Inferior parietal cortex (tissue), 1 donor: ENCODE data around the gene SLC15A1.

Experiments used
- DNase-seq: peaks from one replicate; pipeline ENCODE4 v3.0.0-alpha.2; 2016; ENCODE audit errors: extremely low spot score

Gene SLC15A1

DNA sequence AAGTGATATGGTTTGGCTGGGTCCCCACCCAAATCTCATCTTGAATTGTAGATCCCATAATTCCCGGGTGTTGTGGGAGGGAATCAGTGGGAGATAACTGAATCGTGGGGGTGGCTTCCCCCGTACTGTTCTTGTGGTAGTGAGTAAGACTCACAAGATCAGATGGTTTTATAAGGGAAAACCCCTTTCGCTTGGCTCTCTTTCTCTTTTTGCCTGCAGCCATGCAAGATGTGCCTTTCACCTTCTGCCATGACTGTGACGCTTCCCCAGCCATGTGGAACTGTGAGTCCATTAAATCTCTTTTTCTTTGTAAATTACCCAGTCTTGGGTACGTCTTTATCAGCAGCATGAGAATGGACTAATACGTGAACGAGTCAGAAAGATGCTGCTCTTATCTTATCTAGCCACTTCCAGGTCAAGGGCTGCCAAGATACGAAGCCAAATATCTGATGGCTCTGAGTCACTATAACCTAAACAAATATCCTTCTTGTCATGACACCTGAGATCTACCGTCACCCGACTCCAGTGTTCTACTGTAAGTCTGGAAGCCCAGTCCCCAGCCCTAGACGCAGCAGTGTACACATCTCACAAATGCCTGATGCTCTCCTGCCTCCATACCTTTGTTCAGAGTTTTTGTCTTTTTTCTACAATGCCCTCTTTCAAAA is 45.9 kb downstream of the SLC15A1 start:
- no peak for DNase-seq

DNA sequence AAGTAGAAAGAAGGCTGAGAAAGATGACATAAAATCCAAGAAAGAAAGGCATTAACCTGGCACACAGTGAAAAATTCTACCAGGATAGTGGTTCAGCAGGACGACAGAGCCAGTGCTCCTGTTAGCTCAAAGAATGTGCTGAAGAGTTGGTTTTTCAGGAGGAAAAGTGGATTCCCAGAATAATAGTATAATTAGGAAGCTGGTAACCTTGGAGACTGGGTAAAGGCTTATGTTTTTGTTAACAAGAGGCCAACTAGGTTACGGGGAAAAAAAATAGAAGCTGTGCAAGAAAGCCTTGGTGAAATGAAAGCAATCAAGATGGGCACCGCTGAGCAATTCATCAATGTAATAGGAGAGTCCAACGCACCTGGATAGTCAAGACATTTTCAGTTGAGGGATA is 54.7 kb downstream of the SLC15A1 start:
- no peak for DNase-seq

DNA sequence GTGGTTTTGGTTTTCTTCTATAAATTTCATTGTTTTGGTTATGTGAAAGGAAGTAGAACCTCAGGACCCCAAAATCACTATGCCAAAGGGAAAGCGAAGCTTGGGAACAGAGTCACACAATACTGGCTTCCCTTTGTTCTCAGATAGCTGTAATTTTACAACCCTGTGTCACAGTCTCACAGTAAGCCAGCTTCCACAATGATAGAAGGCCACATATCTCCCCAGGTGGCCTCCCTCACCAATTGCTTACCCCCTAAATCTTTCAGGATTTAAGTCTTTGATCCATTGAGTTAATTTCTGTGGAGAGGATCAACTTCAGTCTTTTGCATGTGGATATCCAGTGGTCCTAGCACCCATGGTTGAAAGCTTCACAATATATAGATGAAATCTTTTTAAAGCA is 58.7 kb downstream of the SLC15A1 start:
- no peak for DNase-seq

GRCh38 chr13:98691360-98691759 is 61.1 kb downstream of the SLC15A1 start:
- DNase-seq = no peak

- DNase-seq = no peak
These were observed 62.0 kb downstream of the SLC15A1 start for GRCh38 chr13:98690348-98691022.

GRCh38 chr13:98689347-98689968 is 63.0 kb downstream of the SLC15A1 start:
- no peak for DNase-seq

GRCh38 chr13:98688373-98688772 is 64.1 kb downstream of the SLC15A1 start:
- DNase-seq = no peak

GRCh38 chr13:98687319-98687718 is 65.2 kb downstream of the SLC15A1 start:
- DNase-seq = no peak

GRCh38 chr13:98686270-98686669 is 66.2 kb downstream of the SLC15A1 start:
- no peak for DNase-seq

GRCh38 chr13:98685146-98685545 is 67.3 kb downstream of the SLC15A1 start:
- no peak for DNase-seq

GRCh38 chr13:98681049-98681448 is 71.4 kb downstream of the SLC15A1 start:
- no peak for DNase-seq

DNA sequence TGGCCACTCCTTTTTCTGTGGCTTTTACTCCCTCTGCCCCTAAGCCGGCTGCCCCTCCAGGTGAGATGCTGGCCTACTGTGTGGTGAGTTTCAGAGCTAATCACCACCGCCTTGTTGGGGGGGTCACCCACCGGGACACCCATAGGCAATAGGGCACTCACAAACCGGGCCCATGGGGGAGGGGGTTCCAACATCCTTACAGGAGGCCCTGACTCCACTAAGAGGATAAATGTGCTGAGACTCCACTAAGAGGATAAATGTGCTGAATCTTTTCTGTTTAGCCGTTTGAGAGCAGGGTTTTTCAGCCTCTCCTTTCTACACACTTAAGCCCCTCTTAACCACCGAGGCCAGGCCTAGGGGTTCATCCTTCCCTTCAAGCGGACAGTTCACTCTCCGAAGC is 73.7 kb downstream of the SLC15A1 start:
- no peak for DNase-seq

DNA sequence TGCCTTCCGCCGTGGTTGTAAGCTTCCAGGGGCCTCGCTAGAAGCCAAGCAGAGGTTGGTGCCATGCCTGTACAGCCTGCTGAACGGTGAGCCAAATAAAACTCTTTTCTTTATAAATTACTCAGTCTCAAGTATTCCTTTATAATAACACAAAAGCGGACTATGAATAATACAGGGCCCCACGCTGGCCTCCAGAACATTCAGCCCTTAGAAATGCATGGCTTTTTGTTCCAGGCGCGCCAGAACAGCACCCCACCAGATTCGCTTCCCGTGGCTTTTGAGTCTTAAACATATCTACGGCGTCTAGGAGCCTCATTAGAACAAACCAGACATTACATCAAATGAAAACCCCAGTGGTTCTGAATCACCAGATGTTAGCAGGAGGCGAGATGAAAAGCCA is 75.1 kb downstream of the SLC15A1 start:
- no peak for DNase-seq

DNA sequence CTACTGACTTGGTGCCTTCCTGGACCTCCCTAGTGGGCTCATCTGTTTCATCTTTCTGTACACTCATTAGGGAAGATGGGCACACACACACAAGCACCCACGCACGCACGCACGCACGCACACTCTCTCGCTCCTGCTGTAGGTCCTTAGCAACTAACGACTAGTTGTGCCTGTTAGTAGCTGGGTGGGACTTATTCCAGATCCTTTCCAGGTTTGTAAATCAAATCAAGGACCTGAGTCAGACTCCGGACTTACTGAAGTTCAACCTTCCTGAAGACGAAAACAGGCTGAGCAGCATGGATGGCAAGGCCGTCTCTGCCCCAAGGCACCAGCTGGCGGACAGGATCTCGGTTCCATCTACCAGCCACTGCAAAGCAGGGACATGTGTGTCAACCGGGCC is 76.2 kb downstream of the SLC15A1 start:
- no peak for DNase-seq

DNA sequence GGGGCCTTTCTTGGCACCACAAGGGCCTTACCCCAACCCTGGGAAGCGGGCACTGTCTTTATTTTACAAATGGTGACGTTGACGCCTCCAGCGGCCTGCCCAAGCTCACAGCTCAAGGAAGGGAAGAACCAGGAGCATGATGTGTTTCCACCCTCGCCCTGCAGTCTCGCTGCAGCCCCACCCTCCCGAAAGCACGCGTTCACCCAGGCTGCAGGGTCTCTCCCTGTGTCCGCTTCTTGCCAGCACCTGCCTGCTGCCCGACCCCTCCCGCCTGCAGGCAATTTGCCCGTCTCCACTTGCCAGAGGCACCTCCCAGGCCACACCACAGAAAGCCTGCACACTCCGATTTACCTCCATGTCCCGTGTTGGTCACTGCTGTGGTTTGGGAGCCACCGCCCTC is 76.6 kb downstream of the SLC15A1 start:
- no peak for DNase-seq

DNA sequence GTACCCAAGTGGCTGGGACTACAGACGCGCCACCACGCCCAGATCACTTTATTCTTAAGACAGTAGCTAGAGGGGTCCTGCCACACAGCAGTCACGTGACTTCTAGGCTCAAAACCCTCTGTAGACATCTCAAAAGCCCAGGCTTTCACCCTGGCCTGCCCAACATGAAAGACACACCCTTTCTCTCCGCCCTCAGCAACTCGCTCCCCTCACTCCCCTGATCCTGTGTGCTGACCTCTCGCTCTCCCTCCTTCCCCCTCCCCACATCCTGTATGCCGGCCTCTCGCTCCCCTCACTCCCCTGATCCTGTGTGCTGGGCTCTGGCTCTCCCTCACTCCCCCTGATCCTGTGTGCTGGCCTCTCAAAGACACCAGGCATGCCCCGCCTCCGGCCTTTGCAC is 77.4 kb downstream of the SLC15A1 start:
- no peak for DNase-seq

DNA sequence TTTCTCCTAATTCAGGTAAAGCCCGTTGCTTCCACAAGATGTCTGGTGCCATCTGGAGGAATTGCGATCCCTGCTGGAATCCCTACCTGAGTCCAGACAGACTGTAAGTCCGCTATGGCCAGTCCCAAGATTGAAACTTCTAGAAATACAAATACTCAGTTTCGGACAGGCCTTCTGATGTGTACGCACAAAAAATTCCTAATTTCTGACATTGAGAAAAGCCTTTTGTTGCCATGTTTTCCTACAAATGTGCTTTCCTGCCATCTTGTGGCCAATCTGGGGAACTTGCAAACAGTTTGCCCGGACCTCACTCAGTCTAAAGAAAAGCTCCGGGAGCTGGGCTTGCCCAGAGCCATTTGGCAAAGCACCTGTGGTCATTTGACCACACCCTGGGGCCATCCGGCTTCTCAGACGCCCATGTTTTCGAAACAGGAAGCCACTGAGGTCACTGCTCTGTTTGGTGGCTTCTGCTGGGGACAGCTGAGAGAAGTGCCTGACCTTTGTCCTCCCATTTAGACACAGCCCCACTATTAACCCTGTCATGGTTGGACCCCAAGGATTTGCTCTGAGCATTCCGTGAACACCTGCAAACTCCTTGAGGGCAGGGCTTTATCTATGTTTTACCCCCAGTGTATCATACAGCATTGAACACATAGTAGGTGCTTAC is 79.4 kb downstream of the SLC15A1 start:
- DNase-seq = peak; percentile 76

- DNase-seq = no peak
These were observed 84.3 kb downstream of the SLC15A1 start for GRCh38 chr13:98668155-98668554.

- DNase-seq = no peak
These were observed 86.9 kb downstream of the SLC15A1 start for GRCh38 chr13:98665638-98665995.

DNA sequence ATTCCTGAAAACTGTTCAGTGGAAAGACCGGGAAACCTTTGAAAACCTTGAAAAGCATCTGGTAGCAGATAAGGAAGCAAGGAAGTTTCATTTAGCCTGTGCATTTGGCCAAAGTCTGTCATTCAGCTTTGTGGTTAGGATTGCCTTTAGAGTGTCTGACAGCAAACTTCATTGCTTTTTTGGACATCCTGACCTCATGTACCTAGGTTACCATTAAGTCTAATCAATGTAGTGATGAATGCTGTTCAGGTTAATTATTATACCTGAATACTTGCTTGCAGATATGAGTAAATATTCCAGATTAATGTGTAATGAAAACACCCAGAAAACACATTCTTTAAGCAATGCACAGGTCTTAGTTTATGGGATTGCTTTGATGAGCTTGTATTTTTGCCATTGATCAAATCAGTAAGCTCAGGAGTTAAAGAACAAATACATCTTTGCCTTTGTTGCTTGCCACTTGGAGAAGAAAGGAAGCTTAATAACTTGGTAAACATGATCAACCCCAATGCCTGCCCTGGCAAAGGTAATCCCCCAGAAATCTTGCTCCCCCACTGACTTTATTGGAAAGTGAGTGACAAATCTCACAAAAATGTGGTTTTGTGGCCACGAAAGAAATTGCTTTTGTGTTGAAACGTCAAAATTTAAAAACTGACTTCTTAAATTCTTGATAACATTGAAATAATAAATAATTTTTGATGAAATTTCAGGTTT is 87.4 kb downstream of the SLC15A1 start:
- DNase-seq = no peak

- no peak for DNase-seq
These were observed 88.0 kb downstream of the SLC15A1 start for GRCh38 chr13:98664510-98664909.

DNA sequence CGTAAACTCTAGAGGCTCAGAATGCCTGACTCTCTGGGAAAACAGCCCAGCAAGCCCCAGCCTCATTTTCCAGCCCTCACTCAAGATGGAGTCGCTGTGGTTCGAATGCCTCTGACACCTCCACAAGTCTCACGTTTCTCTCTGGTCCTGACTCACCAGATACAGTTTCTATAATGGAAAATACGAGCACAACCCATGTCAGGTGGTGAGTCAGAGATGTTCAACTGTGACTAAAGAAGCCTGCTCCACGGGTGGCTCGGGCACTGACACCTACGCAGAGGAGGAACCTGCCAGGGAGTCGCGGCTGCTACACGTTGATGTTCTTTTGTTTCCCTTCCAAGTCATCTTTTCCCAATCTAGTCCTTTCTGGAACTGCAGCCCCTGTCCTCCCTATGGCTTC is 88.4 kb downstream of the SLC15A1 start:
- no peak for DNase-seq
